Measurements from ENCODE around the gene UACA.

GRCh38 chr15:70670680-70671079, 92.7 kb downstream of the UACA start:
- TF ChIP-seq SUZ12 (IDR thresholded peaks at IDR 0.05): no peak
- TF ChIP-seq FOXM1 (IDR thresholded peaks at IDR 0.05; ENCODE audit: borderline replicate concordance): no peak
- TF ChIP-seq SP1 (IDR thresholded peaks at IDR 0.05): no peak
- TF ChIP-seq FOXA1 (IDR thresholded peaks at IDR 0.05): no peak
- TF ChIP-seq HDGF (IDR thresholded peaks at IDR 0.05; ENCODE audit: borderline replicate concordance): no peak
- TF ChIP-seq FOXK2 (IDR thresholded peaks at IDR 0.05): no peak

All from HEK293T (cell line).